K562 (cell line): Measurements from ENCODE around the gene IQCN. TPM values are rescaled to one million over a fixed set of nuclear protein-coding genes. Genes with fewer than 3 reads are reported as not detected.

Experiments
- ASH1L ChIP-seq: fragments of 450-650 bp; IDR thresholded peaks from 2 replicates; pipeline ENCODE4 v1.6.1; 2018; ENCODE audit warnings: borderline replicate concordance, mild to moderate bottlenecking, low read depth; ENCODE audit not compliant: partially characterized antibody
- CC2D1A ChIP-seq: fragments of 450-650 bp; IDR thresholded peaks from 2 replicates; pipeline ENCODE4 v1.6.1; 2017; ENCODE audit warnings: mild to moderate bottlenecking
- CHCHD3 ChIP-seq: fragments of 250-450 bp; sonication (Bioruptor Pico); IDR thresholded peaks from 2 replicates; pipeline ENCODE4 v2.1.2; 2022; ENCODE audit warnings: mild to moderate bottlenecking
- EHMT2 ChIP-seq: fragments of 450-650 bp; IDR thresholded peaks from 2 replicates; pipeline ENCODE4 v1.6.1; 2018; ENCODE audit warnings: antibody characterized with exemption
- ELF4 ChIP-seq: fragments of 450-650 bp; formaldehyde crosslinking; IDR thresholded peaks from 2 replicates; pipeline ENCODE4 v1.4.0; 2022; ENCODE audit warnings: missing genetic modification characterization
- FOXK2 ChIP-seq, 2 experiments: fragments of 450-650 bp; IDR thresholded peaks in 1 of 2; conservative IDR thresholded peaks in 1 of 2; 2 replicates each; pipeline ENCODE4 v1.6.1; 2016; ENCODE audit warnings: low read depth in 2 of 2, mild to moderate bottlenecking in 1 of 2
- GATAD2B ChIP-seq: fragments of 450-650 bp; IDR thresholded peaks from 2 replicates; pipeline ENCODE4 v1.6.1; 2017; ENCODE audit warnings: mild to moderate bottlenecking, borderline replicate concordance
- HNRNPUL1 ChIP-seq: fragments of 200-400 bp; formaldehyde crosslinking; IDR thresholded peaks from 2 replicates; pipeline ENCODE4 v1.6.1; 2017; ENCODE audit warnings: low read length
- MCM3 ChIP-seq: fragments of 450-650 bp; IDR thresholded peaks from 2 replicates; pipeline ENCODE4 v1.6.1; 2016
- NBN ChIP-seq: fragments of 450-650 bp; IDR thresholded peaks from 2 replicates; pipeline ENCODE4 v1.6.1; 2016; ENCODE audit warnings: low read depth, mild to moderate bottlenecking
- NONO ChIP-seq, 2 experiments: fragments of 200-400 bp in 1 of 2; fragments of 450-650 bp in 1 of 2; formaldehyde crosslinking in 1 of 2; IDR thresholded peaks; 2 replicates each; pipeline ENCODE4 v1.6.1; 2017; ENCODE audit warnings: low read depth in 2 of 2, mild to moderate bottlenecking in 2 of 2, moderate library complexity in 2 of 2, low read length in 1 of 2
- RBM14 ChIP-seq: fragments of 200-400 bp; formaldehyde crosslinking; IDR thresholded peaks from 2 replicates; pipeline ENCODE4 v1.6.1; 2018; ENCODE audit warnings: low read depth, mild to moderate bottlenecking, low read length, moderate library complexity, borderline replicate concordance; ENCODE audit not compliant: insufficient read depth
- RNF2 ChIP-seq: sonication (generic); IDR thresholded peaks from 2 replicates; pipeline ENCODE4 v1.6.1; 2016
- SAFB2 ChIP-seq: fragments of 200-400 bp; formaldehyde crosslinking; IDR thresholded peaks from 2 replicates; pipeline ENCODE4 v1.6.1; 2018; ENCODE audit warnings: borderline replicate concordance, low read length, low read depth, moderate library complexity; ENCODE audit not compliant: severe bottlenecking
- ZNF41 ChIP-seq: fragments of 250-450 bp; sonication (Bioruptor Pico); conservative IDR thresholded peaks from 2 replicates; pipeline ENCODE4 v1.4.0; 2020; ENCODE audit warnings: mild to moderate bottlenecking
- ZNF717 ChIP-seq: fragments of 250-450 bp; sonication (Bioruptor Pico); IDR thresholded peaks from 2 replicates; pipeline ENCODE4 v1.5.0; 2021
- ZNF79 ChIP-seq: fragments of 250-450 bp; sonication (Bioruptor Pico); IDR thresholded peaks from 2 replicates; pipeline ENCODE4 v1.4.0; 2020; ENCODE audit warnings: low read depth, mild to moderate bottlenecking, moderate library complexity
- polyA plus RNA-seq, 8 experiments: library from polyadenylated mRNA; depleted of rRNA in 4 of 8; stranded (reverse) in 5 of 8; unstranded in 3 of 8; fragments of >200 nt; fragmentation: Nextera tagmentation in 2 of 8; fragmentation: Illumina TruSeq in 1 of 8; extraction: Ambion mirVana in 2 of 8; extraction: Trizol in 1 of 8; gene quantifications; 2 replicates each; pipeline versions ENCODE4 v1.2.1 to v1.2.3, GENCODE V29; 2011 to 2014; ENCODE audit warnings: inconsistent platforms in 1 of 8, missing spikeins in 1 of 8
- total RNA-seq, 7 experiments: library from RNA; depleted of rRNA in 6 of 7; stranded (reverse); fragments of >200 nt in 6 of 7; fragmentation: Illumina TruSeq in 2 of 7; extraction: Trizol in 2 of 7; gene quantifications; 2 replicates each; pipeline versions ENCODE4 v1.2.1 to v1.2.3, GENCODE V29; 2011 to 2021; ENCODE audit warnings: low replicate concordance in 1 of 7
- TF ChIP-seq, protein P1 (sequence below): fragments of 200-800 bp; sonication (Bioruptor generic); IDR thresholded peaks from 2 replicates; pipeline ENCODE4 v1.6.1; 2017; ENCODE audit warnings: missing genetic modification characterization, missing compliant biosample characterization
- TF ChIP-seq, protein P2 (sequence below): fragments of 450-650 bp; conservative IDR thresholded peaks from 2 replicates; pipeline ENCODE4 v1.6.1; 2016; ENCODE audit warnings: missing genetic modification characterization, low read depth, mild to moderate bottlenecking, missing compliant biosample characterization, moderate library complexity
- TF ChIP-seq, protein P3 (sequence below): conservative IDR thresholded peaks from 2 replicates; pipeline ENCODE4 v1.6.1; 2011; ENCODE audit warnings: low read depth, mild to moderate bottlenecking, low read length; ENCODE audit not compliant: control insufficient read depth
- TF ChIP-seq, protein P4 (sequence below): sonication (generic); formaldehyde crosslinking; IDR thresholded peaks from 2 replicates; pipeline ENCODE4 v1.8.1; 2023; ENCODE audit warnings: mild to moderate bottlenecking, missing genetic modification reagents

Gene IQCN
- total and polyA plus RNA-seq, 9 of the 15 experiments (the other 6 are each of a cell fraction or from before 2014, with no cell fraction given) = 0.01 to 0.07 (median 0.04) TPM; not detected in 3

DNA sequence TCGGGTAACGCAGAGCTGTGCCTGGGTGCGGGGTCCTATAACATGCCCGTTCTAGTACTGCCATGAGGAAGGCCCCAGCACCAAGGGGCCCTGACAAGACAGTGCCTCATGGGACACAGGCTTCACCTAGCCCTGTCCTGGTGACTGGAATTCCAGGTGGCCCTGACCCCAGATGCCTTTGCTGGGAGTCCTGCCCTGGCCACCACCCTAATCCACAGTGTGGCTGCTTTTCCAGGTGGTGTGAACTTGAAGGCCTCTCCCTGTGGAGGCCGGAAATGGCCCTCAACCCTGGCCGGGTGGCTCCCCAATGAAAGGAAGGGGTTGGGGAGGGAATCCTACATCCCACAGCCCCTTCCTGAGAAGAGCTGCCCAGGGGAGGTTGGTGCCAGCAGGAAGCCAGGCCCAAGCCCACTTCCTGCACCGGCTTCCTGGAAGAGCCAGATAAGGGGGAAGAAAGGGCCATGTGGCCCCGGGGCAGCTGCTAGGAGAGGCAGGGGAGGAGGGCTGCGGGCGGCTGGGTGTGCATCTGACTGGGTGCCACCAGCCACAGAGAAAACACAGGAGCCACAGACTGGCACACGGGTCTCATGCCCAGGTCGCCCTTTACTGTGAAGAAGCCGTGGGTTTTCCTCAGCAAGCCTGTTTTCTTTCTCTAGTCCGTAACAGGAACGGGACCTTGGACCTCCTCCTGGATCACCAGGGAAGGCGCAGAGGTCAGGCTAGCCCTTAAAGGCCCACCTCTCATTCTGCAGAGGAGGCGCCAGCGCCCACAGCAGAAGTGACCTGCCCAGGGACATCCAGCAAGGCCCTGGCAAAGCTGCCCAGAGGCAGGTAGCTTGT lies 43.9 kb upstream of the IQCN start (continued):
- TF ChIP-seq RBM14 (no peak), GATAD2B (0 out of 2 replicates have a peak, but pooled peaks have one; percentile 58), NBN (no peak), MCM3 (no peak), NONO (IDR thresholded peaks at IDR 0.05; ENCODE audit: low read depth in 2 of 2, low read length in 1 of 2) (0 out of 4 replicates have a peak, but pooled peaks of 1 of the 2 experiments have one; percentile 9), CC2D1A (no peak), HNRNPUL1 (no peak), SAFB2 (no peak), CHCHD3 (CRISPR knock-in tag) (no peak), ELF4 (CRISPR knock-in tag) (no peak), FOXK2 (conservative IDR thresholded peaks at IDR 0.05 in 1 of 2, IDR thresholded peaks at IDR 0.05 in 1 of 2; ENCODE audit: low read depth in 2 of 2) (no peak), ASH1L (no peak), ZNF41 (CRISPR knock-in tag) (0 out of 2 replicates have a peak, but pooled peaks have one; percentile 3), EHMT2 (no peak), ZNF717 (CRISPR knock-in tag) (no peak), RNF2 (peak; percentile 69; the same call in 1 of the 2 replicates), ZNF79 (CRISPR knock-in tag) (peak; percentile 15; the same call in 1 of the 2 replicates)
- TF ChIP-seq, protein P1, sequence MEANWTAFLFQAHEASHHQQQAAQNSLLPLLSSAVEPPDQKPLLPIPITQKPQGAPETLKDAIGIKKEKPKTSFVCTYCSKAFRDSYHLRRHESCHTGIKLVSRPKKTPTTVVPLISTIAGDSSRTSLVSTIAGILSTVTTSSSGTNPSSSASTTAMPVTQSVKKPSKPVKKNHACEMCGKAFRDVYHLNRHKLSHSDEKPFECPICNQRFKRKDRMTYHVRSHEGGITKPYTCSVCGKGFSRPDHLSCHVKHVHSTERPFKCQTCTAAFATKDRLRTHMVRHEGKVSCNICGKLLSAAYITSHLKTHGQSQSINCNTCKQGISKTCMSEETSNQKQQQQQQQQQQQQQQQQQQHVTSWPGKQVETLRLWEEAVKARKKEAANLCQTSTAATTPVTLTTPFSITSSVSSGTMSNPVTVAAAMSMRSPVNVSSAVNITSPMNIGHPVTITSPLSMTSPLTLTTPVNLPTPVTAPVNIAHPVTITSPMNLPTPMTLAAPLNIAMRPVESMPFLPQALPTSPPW (CRISPR knock-in tag) = peak; percentile 64
- TF ChIP-seq, protein P2, sequence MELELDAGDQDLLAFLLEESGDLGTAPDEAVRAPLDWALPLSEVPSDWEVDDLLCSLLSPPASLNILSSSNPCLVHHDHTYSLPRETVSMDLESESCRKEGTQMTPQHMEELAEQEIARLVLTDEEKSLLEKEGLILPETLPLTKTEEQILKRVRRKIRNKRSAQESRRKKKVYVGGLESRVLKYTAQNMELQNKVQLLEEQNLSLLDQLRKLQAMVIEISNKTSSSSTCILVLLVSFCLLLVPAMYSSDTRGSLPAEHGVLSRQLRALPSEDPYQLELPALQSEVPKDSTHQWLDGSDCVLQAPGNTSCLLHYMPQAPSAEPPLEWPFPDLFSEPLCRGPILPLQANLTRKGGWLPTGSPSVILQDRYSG (tag) = peak; percentile 59; the same call in 1 of the 2 replicates
- TF ChIP-seq, protein P3, sequence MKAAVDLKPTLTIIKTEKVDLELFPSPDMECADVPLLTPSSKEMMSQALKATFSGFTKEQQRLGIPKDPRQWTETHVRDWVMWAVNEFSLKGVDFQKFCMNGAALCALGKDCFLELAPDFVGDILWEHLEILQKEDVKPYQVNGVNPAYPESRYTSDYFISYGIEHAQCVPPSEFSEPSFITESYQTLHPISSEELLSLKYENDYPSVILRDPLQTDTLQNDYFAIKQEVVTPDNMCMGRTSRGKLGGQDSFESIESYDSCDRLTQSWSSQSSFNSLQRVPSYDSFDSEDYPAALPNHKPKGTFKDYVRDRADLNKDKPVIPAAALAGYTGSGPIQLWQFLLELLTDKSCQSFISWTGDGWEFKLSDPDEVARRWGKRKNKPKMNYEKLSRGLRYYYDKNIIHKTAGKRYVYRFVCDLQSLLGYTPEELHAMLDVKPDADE = peak; percentile 65; the same call in 1 of the 2 replicates
- TF ChIP-seq, protein P4, sequence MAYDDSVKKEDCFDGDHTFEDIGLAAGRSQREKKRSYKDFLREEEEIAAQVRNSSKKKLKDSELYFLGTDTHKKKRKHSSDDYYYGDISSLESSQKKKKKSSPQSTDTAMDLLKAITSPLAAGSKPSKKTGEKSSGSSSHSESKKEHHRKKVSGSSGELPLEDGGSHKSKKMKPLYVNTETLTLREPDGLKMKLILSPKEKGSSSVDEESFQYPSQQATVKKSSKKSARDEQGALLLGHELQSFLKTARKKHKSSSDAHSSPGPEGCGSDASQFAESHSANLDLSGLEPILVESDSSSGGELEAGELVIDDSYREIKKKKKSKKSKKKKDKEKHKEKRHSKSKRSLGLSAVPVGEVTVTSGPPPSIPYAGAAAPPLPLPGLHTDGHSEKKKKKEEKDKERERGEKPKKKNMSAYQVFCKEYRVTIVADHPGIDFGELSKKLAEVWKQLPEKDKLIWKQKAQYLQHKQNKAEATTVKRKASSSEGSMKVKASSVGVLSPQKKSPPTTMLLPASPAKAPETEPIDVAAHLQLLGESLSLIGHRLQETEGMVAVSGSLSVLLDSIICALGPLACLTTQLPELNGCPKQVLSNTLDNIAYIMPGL (CRISPR knock-in tag) = no peak
